ENCODE measurements around the gene C1QTNF9. TPM values are rescaled to one million over a fixed set of nuclear protein-coding genes. Genes with fewer than 3 reads are reported as not detected.

C1QTNF9 gene
- total RNA-seq, 1 experiment from 2014 or later: not detected

DNA sequence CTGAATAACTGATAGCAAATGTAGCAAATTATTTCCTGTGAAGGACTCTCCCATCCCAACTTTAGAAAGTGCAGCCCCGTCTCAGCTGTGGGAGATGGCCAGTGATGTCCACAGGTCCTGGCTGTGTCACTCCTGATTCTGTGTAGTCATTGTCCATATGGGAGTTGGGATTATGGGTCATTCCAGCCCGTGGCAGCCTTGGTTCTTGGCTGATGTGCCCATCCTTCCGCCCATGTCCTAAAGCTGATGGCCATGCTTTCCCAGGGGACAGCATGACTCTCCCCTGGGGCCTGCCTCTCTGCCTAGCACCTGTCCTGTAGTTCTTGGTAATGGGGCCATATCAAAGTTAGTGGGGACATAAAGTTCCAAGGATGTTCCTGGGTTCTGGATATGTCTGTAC lies 43.9 kb upstream of the C1QTNF9 start:
- ChIA-PET POLR2A (no interaction called here), CTCF (interaction anchor here (0.6 to 0.8 kb wide), 3 partner anchors 9 to 36 kb away, joined by 3 read pairs; no protein-coding TSS in a partner anchor)
- Mint-ChIP-seq H3K36me3 (ENCODE audit: insufficient read depth, unreplicated experiment) (no peaks in the 10 kb centered on the region), H3K27me3 (ENCODE audit: insufficient read depth, unreplicated experiment) (no peaks in the 10 kb centered on the region), H3K4me1 (ENCODE audit: insufficient read depth, unreplicated experiment) (peaks cover 3% of the 10 kb centered on the region), H3K9me3 (ENCODE audit: unreplicated experiment) (no peaks in the 10 kb centered on the region), H3K4me3 (ENCODE audit: unreplicated experiment) (no peak overlapping the region), H3K27ac (ENCODE audit: low read depth, unreplicated experiment) (no peak overlapping the region)
- BruUV-seq (replicated peaks): no TSS peak
- intact Hi-C loops (cut with micrococcal nuclease): no loop called here
- DNase-seq (ENCODE audit: unreplicated experiment): no peak
- TF ChIP-seq, protein P1, sequence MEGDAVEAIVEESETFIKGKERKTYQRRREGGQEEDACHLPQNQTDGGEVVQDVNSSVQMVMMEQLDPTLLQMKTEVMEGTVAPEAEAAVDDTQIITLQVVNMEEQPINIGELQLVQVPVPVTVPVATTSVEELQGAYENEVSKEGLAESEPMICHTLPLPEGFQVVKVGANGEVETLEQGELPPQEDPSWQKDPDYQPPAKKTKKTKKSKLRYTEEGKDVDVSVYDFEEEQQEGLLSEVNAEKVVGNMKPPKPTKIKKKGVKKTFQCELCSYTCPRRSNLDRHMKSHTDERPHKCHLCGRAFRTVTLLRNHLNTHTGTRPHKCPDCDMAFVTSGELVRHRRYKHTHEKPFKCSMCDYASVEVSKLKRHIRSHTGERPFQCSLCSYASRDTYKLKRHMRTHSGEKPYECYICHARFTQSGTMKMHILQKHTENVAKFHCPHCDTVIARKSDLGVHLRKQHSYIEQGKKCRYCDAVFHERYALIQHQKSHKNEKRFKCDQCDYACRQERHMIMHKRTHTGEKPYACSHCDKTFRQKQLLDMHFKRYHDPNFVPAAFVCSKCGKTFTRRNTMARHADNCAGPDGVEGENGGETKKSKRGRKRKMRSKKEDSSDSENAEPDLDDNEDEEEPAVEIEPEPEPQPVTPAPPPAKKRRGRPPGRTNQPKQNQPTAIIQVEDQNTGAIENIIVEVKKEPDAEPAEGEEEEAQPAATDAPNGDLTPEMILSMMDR (IDR thresholded peaks at IDR 0.05; ENCODE audit: unreplicated experiment): no peak

DNA sequence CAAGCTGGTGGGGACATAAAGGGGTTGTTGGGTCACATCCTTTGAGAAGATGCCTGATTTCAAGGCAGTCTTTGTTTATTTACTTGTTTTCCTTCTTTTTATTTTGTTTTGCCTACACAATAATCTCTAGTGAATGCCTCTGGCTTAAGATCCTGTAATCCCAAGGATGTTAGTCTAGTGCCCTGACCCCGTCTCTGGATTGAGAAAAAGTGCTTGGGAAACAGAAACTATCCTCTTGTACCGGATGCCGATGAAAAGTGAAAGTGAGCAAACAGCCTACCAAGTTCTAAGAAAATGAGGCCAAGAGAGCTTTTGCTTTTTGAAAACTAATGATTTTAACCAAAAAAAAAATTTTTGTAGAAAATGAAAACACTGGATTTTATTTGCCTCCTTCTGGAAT lies 42.1 kb upstream of the C1QTNF9 start:
- BruUV-seq (replicated peaks): no TSS peak
- no peaks in the 10 kb centered on the region for H3K36me3 Mint-ChIP-seq (ENCODE audit: insufficient read depth, unreplicated experiment)
- ChIA-PET POLR2A (no interaction called here), CTCF (no interaction called here)
- no peak for DNase-seq (ENCODE audit: unreplicated experiment)
- no peak overlapping the region for H3K4me3 Mint-ChIP-seq (ENCODE audit: unreplicated experiment)
- no peaks in the 10 kb centered on the region for H3K9me3 Mint-ChIP-seq (ENCODE audit: unreplicated experiment)
- intact Hi-C loops (cut with micrococcal nuclease): no loop called here
- peaks cover 19% of the 10 kb centered on the region for H3K4me1 Mint-ChIP-seq (ENCODE audit: insufficient read depth, unreplicated experiment)
- no peak overlapping the region for H3K27ac Mint-ChIP-seq (ENCODE audit: low read depth, unreplicated experiment)
- H3K27me3 Mint-ChIP-seq (ENCODE audit: insufficient read depth, unreplicated experiment): no peaks in the 10 kb centered on the region
- TF ChIP-seq, protein P1 (IDR thresholded peaks at IDR 0.05; ENCODE audit: unreplicated experiment): no peak

DNA sequence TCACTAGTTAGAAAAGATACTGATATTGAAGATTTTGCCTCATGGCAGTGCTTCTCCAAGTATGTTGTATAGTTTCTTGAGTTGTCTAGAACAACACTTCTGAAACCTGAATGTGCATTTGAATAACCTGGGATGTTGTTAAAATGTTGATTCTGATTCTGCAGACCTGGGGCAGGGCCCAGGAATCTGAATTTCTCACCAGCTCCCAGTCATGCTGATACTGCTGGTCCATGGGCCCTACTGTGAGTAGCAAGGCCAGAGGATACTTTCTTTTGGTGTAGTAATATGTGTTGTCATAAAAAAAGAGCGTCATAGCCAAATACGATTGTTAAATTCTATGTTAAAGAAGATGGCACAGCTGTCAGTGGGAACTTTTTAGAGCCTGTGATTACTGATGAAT lies 41.6 kb upstream of the C1QTNF9 start:
- no peaks in the 10 kb centered on the region for H3K27me3 Mint-ChIP-seq (ENCODE audit: insufficient read depth, unreplicated experiment)
- no peak overlapping the region for H3K4me3 Mint-ChIP-seq (ENCODE audit: unreplicated experiment)
- ChIA-PET POLR2A (no interaction called here), CTCF (no interaction called here)
- no peaks in the 10 kb centered on the region for H3K9me3 Mint-ChIP-seq (ENCODE audit: unreplicated experiment)
- intact Hi-C loops (cut with micrococcal nuclease): no loop called here
- H3K4me1 Mint-ChIP-seq (ENCODE audit: insufficient read depth, unreplicated experiment): peaks cover 19% of the 10 kb centered on the region
- no peaks in the 10 kb centered on the region for H3K36me3 Mint-ChIP-seq (ENCODE audit: insufficient read depth, unreplicated experiment)
- no TSS peak for BruUV-seq (replicated peaks)
- no peak for DNase-seq (ENCODE audit: unreplicated experiment)
- TF ChIP-seq, protein P1 (IDR thresholded peaks at IDR 0.05; ENCODE audit: unreplicated experiment): no peak
- no peak overlapping the region for H3K27ac Mint-ChIP-seq (ENCODE audit: low read depth, unreplicated experiment)

DNA sequence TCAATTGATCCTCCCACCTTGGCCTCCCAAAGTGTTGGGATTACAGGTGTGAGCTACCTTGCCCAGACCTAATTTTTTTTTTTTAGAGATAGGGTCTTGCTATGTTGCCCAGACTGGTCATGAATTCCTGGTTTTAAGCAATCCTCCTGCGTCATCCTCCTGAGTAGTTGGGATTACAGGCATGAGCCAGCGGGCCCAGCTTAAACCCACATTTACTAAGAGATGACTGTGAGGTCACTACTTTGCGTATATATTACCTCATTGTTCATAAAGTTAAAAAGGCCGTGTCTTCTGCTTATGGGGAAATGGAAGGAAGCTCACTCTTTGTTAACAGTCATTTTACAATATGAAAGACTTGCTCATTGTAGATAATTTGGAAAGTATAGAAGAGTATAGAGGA lies 39.6 kb upstream of the C1QTNF9 start:
- Mint-ChIP-seq H3K9me3 (ENCODE audit: unreplicated experiment) (no peaks in the 10 kb centered on the region), H3K4me1 (ENCODE audit: insufficient read depth, unreplicated experiment) (peaks cover 19% of the 10 kb centered on the region), H3K4me3 (ENCODE audit: unreplicated experiment) (no peak overlapping the region), H3K27me3 (ENCODE audit: insufficient read depth, unreplicated experiment) (no peaks in the 10 kb centered on the region), H3K27ac (ENCODE audit: low read depth, unreplicated experiment) (no peak overlapping the region), H3K36me3 (ENCODE audit: insufficient read depth, unreplicated experiment) (no peaks in the 10 kb centered on the region)
- intact Hi-C loops (cut with micrococcal nuclease): no loop called here
- no peak for DNase-seq (ENCODE audit: unreplicated experiment)
- POLR2A ChIA-PET: interaction anchor here (0.6 to 1.5 kb wide), 4 partner anchors 8 to 544 kb away, joined by 3 to 4 read pairs (median 3); partner anchors contain the start of gene PARP4
- no TSS peak for BruUV-seq (replicated peaks)
- TF ChIP-seq, protein P1 (IDR thresholded peaks at IDR 0.05; ENCODE audit: unreplicated experiment): no peak
- CTCF ChIA-PET: interaction anchor here (0.6 to 1.3 kb wide), 5 partner anchors 19 to 963 kb away, joined by 3 to 4 read pairs (median 3); no protein-coding TSS in a partner anchor

Measured in MCF 10A (cell line).